Upper lobe of left lung (tissue), 6 donors: Measurements from ENCODE around the gene FOXJ2. TPM values are rescaled to one million over a fixed set of nuclear protein-coding genes. Genes with fewer than 3 reads are reported as not detected.
A peak's percentile ranks its signal among the peaks of the same experiment; 100 is the strongest.

ENCODE experiments used
- ATAC-seq, 2 donors: fragments of 200-7000 bp; cut with Tn5 transposase; one replicate each; pipeline ENCODE4 v1.9.1; 2022; ENCODE audit warnings: mild to moderate bottlenecking in 2 of 2, moderate library complexity in 2 of 2; ENCODE audit not compliant: low FRiP score in 2 of 2
- DNase-seq, 2 donors: peaks; one replicate each; pipeline ENCODE4 v3.0.0-alpha.2; 2019 to 2020
- H3K27ac ChIP-seq, 4 donors: fragments of 200-600 bp; sonication (generic); one replicate each; pipeline ENCODE4 v1.5.1; 2016 to 2019
- H3K27me3 ChIP-seq, 4 donors: fragments of 200-600 bp; sonication (generic); one replicate each; pipeline ENCODE4 v1.5.1; 2017 to 2019
- H3K36me3 ChIP-seq, 4 donors: fragments of 200-600 bp; sonication (generic); one replicate each; pipeline ENCODE4 v1.5.1; 2016 to 2019
- H3K4me1 ChIP-seq, 4 donors: fragments of 200-600 bp; sonication (generic); one replicate each; pipeline ENCODE4 v1.5.1; 2018 to 2019
- H3K4me3 ChIP-seq, 4 donors: fragments of 200-600 bp; sonication (generic); one replicate each; pipeline ENCODE4 v1.5.1; 2017 to 2019; ENCODE audit warnings: mild to moderate bottlenecking in 2 of 4, moderate library complexity in 1 of 4
- H3K9me3 ChIP-seq, 4 donors: fragments of 200-600 bp; sonication (generic); one replicate each; pipeline ENCODE4 v1.5.1; 2018 to 2019
- EP300 ChIP-seq, 4 donors: sonication (generic); formaldehyde crosslinking; IDR thresholded peaks; one replicate each; pipeline ENCODE4 v1.5.1; 2017; ENCODE audit warnings: antibody characterized with exemption in 4 of 4, control low read depth in 2 of 4
- POLR2A ChIP-seq, 4 donors: fragments of 450-650 bp; IDR thresholded peaks; one replicate each; pipeline ENCODE4 v1.5.1; 2016 to 2017; ENCODE audit warnings: antibody characterized with exemption in 4 of 4, mild to moderate bottlenecking in 2 of 4
- POLR2AphosphoS5 ChIP-seq, 2 donors: sonication (generic); formaldehyde crosslinking; IDR thresholded peaks; one replicate each; pipeline ENCODE4 v1.5.1; 2017; ENCODE audit warnings: antibody characterized with exemption in 2 of 2
- WGBS, 2 donors: methylation state at CpG; one replicate each; pipeline ENCODE4 v1.1.5; 2017 to 2018; 5-methylcytosine and 5-hydroxymethylcytosine counted together
- total RNA-seq, 6 donors: library from RNA; depleted of rRNA in 4 of 6; stranded (reverse); fragments of >200 nt in 4 of 6; gene quantifications; one replicate each; pipeline versions ENCODE4 v1.1.0 to v1.2.1, GENCODE V29; 2016 to 2021
- TF ChIP-seq, protein P1 (sequence below), 6 experiments: fragments of 450-650 bp in 4 of 6; fragments of 200-600 bp in 2 of 6; sonication (generic) in 2 of 6; IDR thresholded peaks; one replicate each; pipeline ENCODE4 v1.5.1; 2016 to 2019; ENCODE audit warnings: antibody characterized with exemption in 6 of 6
- donor health status: DM: no; HTN: no; CAD: no; lungs with moderate emphysema.
- donor health status: DM: no; HTN: yes; CAD: no; lungs with severe emphysema.

Gene FOXJ2
- total RNA-seq, 6 donors from 2014 or later = 14.7 to 25.1 (median 18.4) TPM

DNA sequence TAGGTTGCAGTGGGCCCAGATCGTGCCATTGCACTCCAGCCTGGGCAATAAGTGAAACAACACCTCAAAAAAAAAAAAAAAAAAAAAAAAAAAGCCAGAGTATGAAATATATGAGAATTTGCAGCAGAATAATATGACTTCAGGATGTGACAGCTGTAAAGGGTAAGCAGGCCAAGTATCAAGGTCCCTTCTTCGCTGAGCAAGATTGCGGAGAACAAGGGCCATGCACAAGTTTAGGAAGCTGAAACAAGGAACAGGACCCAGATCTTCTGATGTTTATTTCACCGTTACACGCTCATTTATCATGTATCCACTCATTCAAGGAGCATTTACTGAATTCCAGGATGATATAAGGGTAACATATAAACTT, 659 bp upstream of the FOXJ2 start:
- ATAC-seq (no peak), DNase-seq (no peak)
- no peaks in the 10 kb centered on the region for H3K27me3 ChIP-seq
- peak overlapping the region; percentile 93 to 99 (median 96) for H3K27ac ChIP-seq
- WGBS, 2 donors = 47 to 61% methylated on average over 5 of the region's 5 CpGs
- no peaks in the 10 kb centered on the region for H3K36me3 ChIP-seq
- no peaks in the 10 kb centered on the region for H3K9me3 ChIP-seq
- H3K4me1 ChIP-seq = peaks cover 37 to 46% (median 40%) of the 10 kb centered on the region in 4 donors
- TF ChIP-seq EP300 (IDR thresholded peaks at IDR 0.05) (no peak), POLR2AphosphoS5 (IDR thresholded peaks at IDR 0.05) (no peak), POLR2A (IDR thresholded peaks at IDR 0.05) (no peak)
- TF ChIP-seq, protein P1, sequence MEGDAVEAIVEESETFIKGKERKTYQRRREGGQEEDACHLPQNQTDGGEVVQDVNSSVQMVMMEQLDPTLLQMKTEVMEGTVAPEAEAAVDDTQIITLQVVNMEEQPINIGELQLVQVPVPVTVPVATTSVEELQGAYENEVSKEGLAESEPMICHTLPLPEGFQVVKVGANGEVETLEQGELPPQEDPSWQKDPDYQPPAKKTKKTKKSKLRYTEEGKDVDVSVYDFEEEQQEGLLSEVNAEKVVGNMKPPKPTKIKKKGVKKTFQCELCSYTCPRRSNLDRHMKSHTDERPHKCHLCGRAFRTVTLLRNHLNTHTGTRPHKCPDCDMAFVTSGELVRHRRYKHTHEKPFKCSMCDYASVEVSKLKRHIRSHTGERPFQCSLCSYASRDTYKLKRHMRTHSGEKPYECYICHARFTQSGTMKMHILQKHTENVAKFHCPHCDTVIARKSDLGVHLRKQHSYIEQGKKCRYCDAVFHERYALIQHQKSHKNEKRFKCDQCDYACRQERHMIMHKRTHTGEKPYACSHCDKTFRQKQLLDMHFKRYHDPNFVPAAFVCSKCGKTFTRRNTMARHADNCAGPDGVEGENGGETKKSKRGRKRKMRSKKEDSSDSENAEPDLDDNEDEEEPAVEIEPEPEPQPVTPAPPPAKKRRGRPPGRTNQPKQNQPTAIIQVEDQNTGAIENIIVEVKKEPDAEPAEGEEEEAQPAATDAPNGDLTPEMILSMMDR (IDR thresholded peaks at IDR 0.05) = no peak
- H3K4me3 ChIP-seq = peak overlapping the region; percentile 44 to 95 (median 70)

GRCh38 chr12:8033153-8034044, 883 bp downstream of the FOXJ2 start:
- H3K4me1 ChIP-seq = peaks cover 52 to 58% (median 54%) of the 10 kb centered on the region in 4 donors
- WGBS, 2 donors = 6 to 9% methylated on average over 15 to 16 of the region's 17 CpGs

DNA sequence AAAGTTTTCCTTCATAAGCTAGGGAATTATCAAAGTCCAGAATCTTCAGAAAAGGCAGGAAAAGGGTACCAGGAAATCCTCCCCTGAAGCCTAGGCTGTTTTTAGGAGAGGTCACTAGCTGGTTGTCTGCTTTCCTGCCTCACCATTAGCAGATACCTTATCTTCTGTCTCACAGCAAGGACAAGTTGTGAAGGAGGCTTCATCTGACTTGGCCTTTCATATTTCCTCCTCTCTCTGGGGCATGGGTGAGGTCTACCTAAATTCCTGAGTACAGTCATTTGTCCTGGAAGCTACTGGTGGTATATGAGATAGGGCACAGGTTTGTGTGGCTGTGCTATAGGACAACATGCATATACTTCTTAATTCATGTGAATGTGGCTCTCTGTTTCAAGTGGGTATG, 2.3 kb downstream of the FOXJ2 start:
- H3K9me3 ChIP-seq = no peaks in the 10 kb centered on the region
- TF ChIP-seq, protein P1 (IDR thresholded peaks at IDR 0.05) = no peak
- no peak for TF ChIP-seq POLR2A (IDR thresholded peaks at IDR 0.05)
- TF ChIP-seq EP300 (IDR thresholded peaks at IDR 0.05) = no peak
- TF ChIP-seq POLR2AphosphoS5 (IDR thresholded peaks at IDR 0.05) = no peak
- H3K27me3 ChIP-seq = no peaks in the 10 kb centered on the region
- peaks cover 0 to 5% (median 2%) of the 10 kb centered on the region in 4 donors for H3K36me3 ChIP-seq
- peak overlapping the region in 2 of 4 donors; percentile 68 to 95 for H3K4me3 ChIP-seq
- no peak for ATAC-seq
- DNase-seq = no peak
- peaks cover 61 to 68% (median 64%) of the 10 kb centered on the region in 4 donors for H3K4me1 ChIP-seq
- peak overlapping the region in 3 of 4 donors; percentile 52 to 96 (median 96) for H3K27ac ChIP-seq

More at GRCh38 chr12:8033153-8034044, 883 bp downstream of the FOXJ2 start:
- Histone ChIP-seq H3K9me3 (no peaks in the 10 kb centered on the region), H3K27me3 (no peaks in the 10 kb centered on the region), H3K27ac (peak overlapping the region; percentile 93 to 99 (median 96)), H3K36me3 (no peaks in the 10 kb centered on the region), H3K4me3 (peak overlapping the region; percentile 68 to 95 (median 80))
- ATAC-seq = peak; percentile 57 to 65
- TF ChIP-seq EP300 (IDR thresholded peaks at IDR 0.05) = peak in 1 of 4 donors; percentile 7
- TF ChIP-seq POLR2AphosphoS5 (IDR thresholded peaks at IDR 0.05) = peak in 1 of 2 donors; percentile 60
- TF ChIP-seq, protein P1 (IDR thresholded peaks at IDR 0.05) = no peak
- TF ChIP-seq POLR2A (IDR thresholded peaks at IDR 0.05) = peak in 1 of 4 donors; percentile 16
- DNase-seq = peak in 1 of 2 donors; percentile 75

DNA sequence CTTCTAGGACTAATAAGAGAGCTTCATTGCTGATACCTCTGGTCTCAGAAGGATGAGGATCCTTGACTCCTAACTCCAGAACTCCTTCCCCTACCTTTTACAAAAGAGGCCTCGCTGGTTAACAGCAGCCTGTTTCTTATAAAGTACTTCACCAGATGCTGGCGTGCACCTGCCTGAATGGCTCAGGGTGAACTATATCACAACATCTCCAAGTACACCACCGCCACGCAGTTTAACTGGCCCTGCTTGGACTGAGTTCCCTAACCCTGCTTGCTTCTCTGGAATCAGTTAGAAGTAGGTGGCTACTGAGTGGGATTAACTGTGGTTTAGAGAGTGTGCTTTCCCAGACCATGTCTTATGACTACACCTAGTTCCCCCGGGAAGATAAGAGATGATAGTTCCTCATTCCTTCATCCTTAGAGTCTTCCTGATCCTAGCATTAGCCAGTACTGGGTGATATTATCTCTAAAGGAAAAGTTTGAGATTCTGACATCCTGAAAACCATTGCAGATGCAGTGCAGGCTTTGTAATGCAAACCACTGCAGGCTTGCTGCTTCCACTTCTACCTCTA, 3.0 kb downstream of the FOXJ2 start:
- H3K27me3 ChIP-seq = no peaks in the 10 kb centered on the region

More for the DNA sequence above, 3.0 kb downstream of the FOXJ2 start:
- TF ChIP-seq POLR2AphosphoS5 (IDR thresholded peaks at IDR 0.05) = no peak
- TF ChIP-seq, protein P1 (IDR thresholded peaks at IDR 0.05) = no peak
- no peak for TF ChIP-seq EP300 (IDR thresholded peaks at IDR 0.05)
- TF ChIP-seq POLR2A (IDR thresholded peaks at IDR 0.05) = no peak
- Histone ChIP-seq H3K27ac (peak overlapping the region in 3 of 4 donors; percentile 52 to 96 (median 64)), H3K36me3 (peaks cover 0 to 13% (median 8%) of the 10 kb centered on the region in 4 donors), H3K4me1 (peaks cover 61 to 68% (median 64%) of the 10 kb centered on the region in 4 donors), H3K9me3 (no peaks in the 10 kb centered on the region), H3K4me3 (peak overlapping the region in 1 of 4 donors; percentile 68)
- DNase-seq (no peak), ATAC-seq (no peak)
- 50 to 53% methylated on average over 5 of the region's 5 CpGs for WGBS, 2 donors
